ENCODE data around the gene USP2. TPM values are rescaled to one million over a fixed set of nuclear protein-coding genes. Genes with fewer than 3 reads are reported as not detected.

The USP2 gene
- total RNA-seq, 1 experiment from 2014 or later, result 14.4 TPM

- Histone ChIP-seq H3K9me3 (no peaks in the 10 kb centered on the region), H3K4me1 (no peaks in the 10 kb centered on the region), H3K27me3 (replicated peaks; ENCODE audit: control insufficient read depth, insufficient read depth, low read length) (no peaks in the 10 kb centered on the region), H3K4me3 (ENCODE audit: low read depth, low read length) (no peak overlapping the region), H3K36me3 (ENCODE audit: control insufficient read depth, insufficient read depth, low read length) (no peaks in the 10 kb centered on the region)
- Mint-ChIP-seq H3K27ac (ENCODE audit: unreplicated experiment) (no peak overlapping the region), H3K4me1 (ENCODE audit: low read depth, unreplicated experiment) (no peaks in the 10 kb centered on the region), H3K27me3 (ENCODE audit: insufficient read depth, unreplicated experiment) (no peaks in the 10 kb centered on the region), H3K4me3 (ENCODE audit: unreplicated experiment) (no peak overlapping the region), H3K9me3 (ENCODE audit: unreplicated experiment) (no peaks in the 10 kb centered on the region), H3K36me3 (ENCODE audit: insufficient read depth, unreplicated experiment) (no peaks in the 10 kb centered on the region)
- CTCF ChIA-PET, result no interaction called here
- no TSS peak for BruUV-seq (replicated peaks)
- POLR2A ChIA-PET, result no interaction called here
- TF ChIP-seq CTCF (IDR thresholded peaks at IDR 0.05; ENCODE audit: insufficient read depth in 1 of 2, low read depth in 1 of 2, low read length in 1 of 2, severe bottlenecking in 1 of 2, unreplicated experiment in 1 of 2), result no peak
- intact Hi-C loops (cut with micrococcal nuclease; ENCODE audit: unreplicated experiment), result no loop called here
- DNase-seq, result no peak
Measured at GRCh38 chr11:119418759-119419158, 37.3 kb upstream of the USP2 start.

GRCh38 chr11:119417726-119418540 is 36.4 kb upstream of the USP2 start:
- DNase-seq, result no peak
- no TSS peak for BruUV-seq (replicated peaks)

More at GRCh38 chr11:119417726-119418540, 36.4 kb upstream of the USP2 start:
- ChIA-PET POLR2A (no interaction called here), CTCF (no interaction called here)
- H3K36me3 ChIP-seq (ENCODE audit: control insufficient read depth, insufficient read depth, low read length), result no peaks in the 10 kb centered on the region
- no peak for TF ChIP-seq CTCF (IDR thresholded peaks at IDR 0.05; ENCODE audit: insufficient read depth in 1 of 2, low read depth in 1 of 2, low read length in 1 of 2, severe bottlenecking in 1 of 2, unreplicated experiment in 1 of 2)
- Mint-ChIP-seq H3K4me1 (ENCODE audit: low read depth, unreplicated experiment) (no peaks in the 10 kb centered on the region), H3K27ac (ENCODE audit: unreplicated experiment) (no peak overlapping the region), H3K36me3 (ENCODE audit: insufficient read depth, unreplicated experiment) (no peaks in the 10 kb centered on the region), H3K27me3 (ENCODE audit: insufficient read depth, unreplicated experiment) (no peaks in the 10 kb centered on the region), H3K9me3 (ENCODE audit: unreplicated experiment) (no peaks in the 10 kb centered on the region), H3K4me3 (ENCODE audit: unreplicated experiment) (no peak overlapping the region)
- intact Hi-C loops (cut with micrococcal nuclease; ENCODE audit: unreplicated experiment), result no loop called here
- H3K27me3 ChIP-seq (replicated peaks; ENCODE audit: control insufficient read depth, insufficient read depth, low read length), result no peaks in the 10 kb centered on the region
- H3K4me1 ChIP-seq, result no peaks in the 10 kb centered on the region
- H3K4me3 ChIP-seq (ENCODE audit: low read depth, low read length), result no peak overlapping the region
- H3K9me3 ChIP-seq, result no peaks in the 10 kb centered on the region
